SK-N-SH treated with all-trans-retinoic acid at 6 μM for 48 hours (cell line): ENCODE results near the gene EEF1AKMT3.
"Not testable (repeated sequence)": the region's sequence is repeated elsewhere in the genome, so short reads cannot be mapped to it uniquely, and the experiment has no call there.

Source experiments
- ARNTL ChIP-seq: fragments of 450-650 bp; formaldehyde crosslinking; IDR thresholded peaks from 2 replicates; pipeline ENCODE4 v1.5.0; 2020; ENCODE audit warnings: low read depth, mild to moderate bottlenecking, moderate library complexity, borderline replicate concordance
- CREB5 ChIP-seq: fragments of 250-450 bp; sonication (Bioruptor Pico); IDR thresholded peaks from 2 replicates; pipeline ENCODE4 v1.5.1; 2020; ENCODE audit warnings: low read depth, mild to moderate bottlenecking, moderate library complexity
- GLIS3 ChIP-seq: fragments of 250-450 bp; sonication (Bioruptor Pico); IDR thresholded peaks from 2 replicates; pipeline ENCODE4 v1.5.0; 2020; ENCODE audit warnings: mild to moderate bottlenecking, moderate library complexity
- ISL1 ChIP-seq: fragments of 250-450 bp; sonication (Bioruptor Pico); IDR thresholded peaks from 2 replicates; pipeline ENCODE4 v2.1.2; 2022; ENCODE audit warnings: mild to moderate bottlenecking, moderate library complexity
- PATZ1 ChIP-seq: fragments of 250-450 bp; sonication (Bioruptor Pico); IDR thresholded peaks from 2 replicates; pipeline ENCODE4 v1.8.0; 2020; ENCODE audit warnings: mild to moderate bottlenecking, moderate library complexity, borderline replicate concordance
- POU6F1 ChIP-seq: fragments of 250-450 bp; sonication (Bioruptor Pico); IDR thresholded peaks from 2 replicates; pipeline ENCODE4 v1.8.0; 2021; ENCODE audit warnings: low read depth, mild to moderate bottlenecking, moderate library complexity, borderline replicate concordance
- RARB ChIP-seq: fragments of 250-450 bp; sonication (Bioruptor Pico); IDR thresholded peaks from 2 replicates; pipeline ENCODE4 v1.8.0; 2021; ENCODE audit warnings: mild to moderate bottlenecking, moderate library complexity
- TOX ChIP-seq: fragments of 250-450 bp; sonication (Bioruptor Pico); IDR thresholded peaks from 2 replicates; pipeline ENCODE4 v1.8.0; 2021; ENCODE audit warnings: mild to moderate bottlenecking, moderate library complexity, borderline replicate concordance
- ZNF565 ChIP-seq: fragments of 450-650 bp; formaldehyde crosslinking; conservative IDR thresholded peaks from 2 replicates; pipeline ENCODE4 v1.5.0; 2020; ENCODE audit warnings: low read depth, mild to moderate bottlenecking, moderate library complexity
- ZNF70 ChIP-seq: fragments of 450-650 bp; formaldehyde crosslinking; IDR thresholded peaks from 2 replicates; pipeline ENCODE4 v1.5.0; 2020; ENCODE audit warnings: mild to moderate bottlenecking, moderate library complexity

GRCh38 chr12:57821015-57821414, 48.6 kb downstream of the EEF1AKMT3 start:
- not testable (repeated sequence) for TF ChIP-seq CREB5 (CRISPR knock-in tag); ZNF565 (CRISPR knock-in tag); PATZ1 (CRISPR knock-in tag); ISL1 (CRISPR knock-in tag); TOX (CRISPR knock-in tag); ZNF70 (CRISPR knock-in tag); ARNTL (CRISPR knock-in tag); GLIS3 (CRISPR knock-in tag); RARB; POU6F1
